Upper lobe of left lung (tissue), 4 donors: ENCODE results near the gene ZC3H18.

Experiments used
- EP300 ChIP-seq, 4 donors: sonication (generic); formaldehyde crosslinking; IDR thresholded peaks; one replicate each; pipeline ENCODE4 v1.5.1; 2017; ENCODE audit warnings: antibody characterized with exemption in 4 of 4, control low read depth in 2 of 4
- POLR2A ChIP-seq, 4 donors: fragments of 450-650 bp; IDR thresholded peaks; one replicate each; pipeline ENCODE4 v1.5.1; 2016 to 2017; ENCODE audit warnings: antibody characterized with exemption in 4 of 4, mild to moderate bottlenecking in 2 of 4
- TF ChIP-seq, protein P1 (sequence below), 6 experiments: fragments of 450-650 bp in 4 of 6; fragments of 200-600 bp in 2 of 6; sonication (generic) in 2 of 6; IDR thresholded peaks; one replicate each; pipeline ENCODE4 v1.5.1; 2016 to 2019; ENCODE audit warnings: antibody characterized with exemption in 6 of 6

DNA sequence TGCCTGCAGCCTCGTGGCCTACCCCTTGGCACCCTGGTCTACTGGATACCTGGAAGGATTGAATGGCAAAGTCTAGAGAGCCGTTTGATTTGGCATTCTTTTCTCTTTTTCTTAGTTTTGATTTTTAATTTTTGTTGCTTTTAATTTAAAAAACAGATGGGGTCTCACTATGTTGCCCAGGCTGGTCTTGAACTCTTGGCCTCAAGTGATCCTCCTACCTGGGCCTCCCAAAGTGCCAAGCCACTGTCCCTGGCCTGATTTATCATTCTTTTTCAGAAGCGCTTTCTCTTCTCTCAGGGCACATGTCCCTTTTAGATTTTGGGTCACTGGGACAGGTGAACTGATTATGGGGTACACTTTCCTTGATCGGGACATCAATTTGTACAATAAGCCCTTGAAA lies 10.8 kb downstream of the ZC3H18 start:
- TF ChIP-seq POLR2A (IDR thresholded peaks at IDR 0.05): no peak
- TF ChIP-seq, protein P1, sequence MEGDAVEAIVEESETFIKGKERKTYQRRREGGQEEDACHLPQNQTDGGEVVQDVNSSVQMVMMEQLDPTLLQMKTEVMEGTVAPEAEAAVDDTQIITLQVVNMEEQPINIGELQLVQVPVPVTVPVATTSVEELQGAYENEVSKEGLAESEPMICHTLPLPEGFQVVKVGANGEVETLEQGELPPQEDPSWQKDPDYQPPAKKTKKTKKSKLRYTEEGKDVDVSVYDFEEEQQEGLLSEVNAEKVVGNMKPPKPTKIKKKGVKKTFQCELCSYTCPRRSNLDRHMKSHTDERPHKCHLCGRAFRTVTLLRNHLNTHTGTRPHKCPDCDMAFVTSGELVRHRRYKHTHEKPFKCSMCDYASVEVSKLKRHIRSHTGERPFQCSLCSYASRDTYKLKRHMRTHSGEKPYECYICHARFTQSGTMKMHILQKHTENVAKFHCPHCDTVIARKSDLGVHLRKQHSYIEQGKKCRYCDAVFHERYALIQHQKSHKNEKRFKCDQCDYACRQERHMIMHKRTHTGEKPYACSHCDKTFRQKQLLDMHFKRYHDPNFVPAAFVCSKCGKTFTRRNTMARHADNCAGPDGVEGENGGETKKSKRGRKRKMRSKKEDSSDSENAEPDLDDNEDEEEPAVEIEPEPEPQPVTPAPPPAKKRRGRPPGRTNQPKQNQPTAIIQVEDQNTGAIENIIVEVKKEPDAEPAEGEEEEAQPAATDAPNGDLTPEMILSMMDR (IDR thresholded peaks at IDR 0.05): no peak
- TF ChIP-seq EP300 (IDR thresholded peaks at IDR 0.05): no peak
